ENCODE results near the gene ARHGAP24.

ARHGAP24 gene

DNA sequence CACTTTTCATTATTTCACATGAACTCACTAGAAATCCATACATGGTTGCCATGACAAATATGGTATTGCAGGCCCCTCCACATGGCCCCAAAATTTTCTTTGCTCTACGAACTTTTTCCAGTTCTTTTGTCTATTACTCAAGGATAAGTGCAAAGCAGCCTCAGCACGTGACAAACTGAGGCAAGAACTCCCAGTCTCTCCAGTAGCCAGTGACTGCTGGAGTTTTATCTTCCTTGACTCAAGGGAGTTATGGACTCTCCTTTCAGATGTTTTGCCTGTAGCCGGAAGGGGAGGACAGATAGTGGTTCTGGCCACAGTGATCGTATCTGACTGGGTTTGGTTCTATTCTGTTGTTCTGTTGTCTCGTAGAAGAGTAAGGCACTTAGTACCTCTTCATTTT, 105.5 kb downstream of the ARHGAP24 start:
- H4K8ac ChIP-seq (ENCODE audit: low read depth, low read length), result no peak overlapping the region
- H3K9me3 ChIP-seq (ENCODE audit: insufficient read depth, low read depth, low read length), result no peaks in the 10 kb centered on the region
- H2AK5ac ChIP-seq (ENCODE audit: low read length), result no peak overlapping the region
- whole genome bisulfite sequencing (ENCODE audit: extremely low coverage, insufficient coverage, insufficient read length), result no CpG with 5 or more reads among the region's 5 CpGs
- H2AFZ ChIP-seq (ENCODE audit: insufficient read depth, low read length, poor library complexity), result no peak overlapping the region
- H3K4me1 ChIP-seq (ENCODE audit: control insufficient read depth in 1 of 2, insufficient read depth in 2 of 2, low read length in 2 of 2), result no peaks in the 10 kb centered on the region
- H2BK120ac ChIP-seq (ENCODE audit: insufficient read depth, low read length, poor library complexity), result no peak overlapping the region
- no peak overlapping the region for H2BK12ac ChIP-seq (ENCODE audit: low read length)
- H3K36me3 ChIP-seq (ENCODE audit: control insufficient read depth in 1 of 2, insufficient read depth in 2 of 2, low read length in 2 of 2), result no peaks in the 10 kb centered on the region
- H3K4me2 ChIP-seq (ENCODE audit: low read length), result no peak overlapping the region
- H3K79me1 ChIP-seq (ENCODE audit: low read length), result no peaks in the 10 kb centered on the region
- H3K18ac ChIP-seq (ENCODE audit: low read length), result no peak overlapping the region
- no peaks in the 10 kb centered on the region for H3K27me3 ChIP-seq (ENCODE audit: insufficient read depth, low read length)
- H3K9ac ChIP-seq (ENCODE audit: low read length), result no peak overlapping the region
- H3K23ac ChIP-seq (ENCODE audit: low read length), result no peak overlapping the region
- H3K4ac ChIP-seq (ENCODE audit: low read depth, low read length), result no peak overlapping the region
- DNase-seq, result no peak
- H3K4me3 ChIP-seq (ENCODE audit: low read depth, low read length), result peak overlapping the region; percentile 48
- no peak overlapping the region for H3K14ac ChIP-seq (ENCODE audit: low read length)
- H4K12ac ChIP-seq (ENCODE audit: low read depth, low read length), result no peak overlapping the region
- H4K91ac ChIP-seq (ENCODE audit: low read depth, low read length), result no peak overlapping the region
- no peak overlapping the region for H2BK5ac ChIP-seq (ENCODE audit: low read depth, low read length, poor library complexity)
- no peaks in the 10 kb centered on the region for H3K79me2 ChIP-seq (ENCODE audit: control insufficient read depth, insufficient read depth, low read length, poor library complexity)
- H3K27ac ChIP-seq (ENCODE audit: low read depth, low read length), result no peak overlapping the region

DNA sequence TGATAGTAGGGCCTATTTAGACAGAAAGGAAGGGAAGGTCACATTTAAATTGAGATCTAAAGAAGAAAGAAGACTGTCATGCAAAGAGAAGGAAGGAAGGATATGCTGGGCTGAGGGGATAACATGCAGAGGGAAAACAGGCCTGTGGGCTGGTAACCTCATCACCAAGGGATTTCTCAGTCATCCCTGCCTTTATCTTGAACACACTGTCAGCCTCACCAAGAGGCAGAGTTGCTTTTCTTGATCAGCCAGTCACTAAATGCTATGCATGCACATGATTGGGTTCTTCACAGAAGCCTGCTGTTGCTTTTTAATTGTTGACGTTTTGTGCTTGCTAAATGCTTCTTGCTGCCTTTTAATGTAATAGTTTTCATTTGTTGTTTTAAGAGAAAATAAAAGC, 113.0 kb downstream of the ARHGAP24 start:
- no peak overlapping the region for H4K12ac ChIP-seq (ENCODE audit: low read depth, low read length)
- no peaks in the 10 kb centered on the region for H3K36me3 ChIP-seq (ENCODE audit: control insufficient read depth in 1 of 2, insufficient read depth in 2 of 2, low read length in 2 of 2)
- H2AK5ac ChIP-seq (ENCODE audit: low read length), result no peak overlapping the region
- no peaks in the 10 kb centered on the region for H3K79me1 ChIP-seq (ENCODE audit: low read length)
- H2BK12ac ChIP-seq (ENCODE audit: low read length), result no peak overlapping the region
- H3K14ac ChIP-seq (ENCODE audit: low read length), result no peak overlapping the region
- H2BK5ac ChIP-seq (ENCODE audit: low read depth, low read length, poor library complexity), result no peak overlapping the region
- no peak overlapping the region for H3K27ac ChIP-seq (ENCODE audit: low read depth, low read length)
- no peak overlapping the region for H3K4me2 ChIP-seq (ENCODE audit: low read length)
- H3K79me2 ChIP-seq (ENCODE audit: control insufficient read depth, insufficient read depth, low read length, poor library complexity), result no peaks in the 10 kb centered on the region
- H4K91ac ChIP-seq (ENCODE audit: low read depth, low read length), result no peak overlapping the region
- no peak overlapping the region for H2BK120ac ChIP-seq (ENCODE audit: insufficient read depth, low read length, poor library complexity)
- no peaks in the 10 kb centered on the region for H3K27me3 ChIP-seq (ENCODE audit: insufficient read depth, low read length)
- H2AFZ ChIP-seq (ENCODE audit: insufficient read depth, low read length, poor library complexity), result no peak overlapping the region
- no peak overlapping the region for H3K4me3 ChIP-seq (ENCODE audit: low read depth, low read length)
- no peaks in the 10 kb centered on the region for H3K9me3 ChIP-seq (ENCODE audit: insufficient read depth, low read depth, low read length)
- H3K9ac ChIP-seq (ENCODE audit: low read length), result no peak overlapping the region
- no peak overlapping the region for H3K18ac ChIP-seq (ENCODE audit: low read length)
- no peak overlapping the region for H3K4ac ChIP-seq (ENCODE audit: low read depth, low read length)
- DNase-seq, result peak in 1 of 2 donors; percentile 10
- H3K23ac ChIP-seq (ENCODE audit: low read length), result no peak overlapping the region
- no peak overlapping the region for H4K8ac ChIP-seq (ENCODE audit: low read depth, low read length)
- H3K4me1 ChIP-seq (ENCODE audit: control insufficient read depth in 1 of 2, insufficient read depth in 2 of 2, low read length in 2 of 2), result no peaks in the 10 kb centered on the region
- WGBS (ENCODE audit: extremely low coverage, insufficient coverage, insufficient read length), result no CpG with 5 or more reads among the region's 1 CpG

DNA sequence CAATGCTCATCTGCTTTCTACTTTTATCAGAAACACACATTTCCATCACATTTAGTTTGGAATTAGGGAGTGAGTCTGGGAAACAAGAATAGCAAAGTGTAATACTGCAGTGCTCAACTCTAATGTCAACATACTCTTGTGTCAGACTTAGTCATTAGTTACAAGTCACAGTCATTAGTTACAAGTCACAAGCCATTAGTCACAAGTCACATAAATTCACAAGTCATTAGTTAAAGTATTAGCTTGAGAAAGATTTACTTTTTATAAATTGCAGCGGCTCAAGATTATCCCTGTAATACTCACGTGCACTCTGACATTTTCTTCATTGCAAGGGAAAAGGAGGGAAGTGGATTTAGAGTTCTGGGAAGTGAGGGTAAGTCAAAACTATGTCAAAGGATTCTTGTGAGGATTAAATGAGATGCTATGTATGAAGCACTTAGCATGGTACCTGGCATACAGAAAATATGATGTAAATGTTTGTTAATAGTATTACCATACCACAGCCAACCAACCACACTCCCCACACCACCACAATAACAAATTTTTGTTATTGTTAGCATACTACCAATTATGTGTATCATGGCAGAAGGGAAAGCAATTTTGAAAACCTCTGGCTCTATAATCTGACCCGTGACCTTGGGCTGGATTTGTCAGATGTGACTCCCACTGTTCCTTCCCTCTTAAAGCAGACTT, 116.6 kb downstream of the ARHGAP24 start:
- Histone ChIP-seq H3K9ac (ENCODE audit: low read length) (no peak overlapping the region), H3K27me3 (ENCODE audit: insufficient read depth, low read length) (no peaks in the 10 kb centered on the region), H2BK12ac (ENCODE audit: low read length) (no peak overlapping the region), H4K12ac (ENCODE audit: low read depth, low read length) (no peak overlapping the region), H3K4me3 (ENCODE audit: low read depth, low read length) (no peak overlapping the region), H3K4me1 (ENCODE audit: control insufficient read depth in 1 of 2, insufficient read depth in 2 of 2, low read length in 2 of 2) (no peaks in the 10 kb centered on the region), H3K23ac (ENCODE audit: low read length) (no peak overlapping the region), H4K91ac (ENCODE audit: low read depth, low read length) (no peak overlapping the region), H4K8ac (ENCODE audit: low read depth, low read length) (no peak overlapping the region), H3K9me3 (ENCODE audit: insufficient read depth, low read depth, low read length) (no peaks in the 10 kb centered on the region), H3K27ac (ENCODE audit: low read depth, low read length) (no peak overlapping the region), H3K36me3 (ENCODE audit: control insufficient read depth in 1 of 2, insufficient read depth in 2 of 2, low read length in 2 of 2) (no peaks in the 10 kb centered on the region), H2AFZ (ENCODE audit: insufficient read depth, low read length, poor library complexity) (no peak overlapping the region), H3K79me2 (ENCODE audit: control insufficient read depth, insufficient read depth, low read length, poor library complexity) (no peaks in the 10 kb centered on the region), H2BK120ac (ENCODE audit: insufficient read depth, low read length, poor library complexity) (no peak overlapping the region), H3K18ac (ENCODE audit: low read length) (no peak overlapping the region), H3K4ac (ENCODE audit: low read depth, low read length) (no peak overlapping the region), H2AK5ac (ENCODE audit: low read length) (no peak overlapping the region), H2BK5ac (ENCODE audit: low read depth, low read length, poor library complexity) (no peak overlapping the region), H3K4me2 (ENCODE audit: low read length) (no peak overlapping the region), H3K79me1 (ENCODE audit: low read length) (no peaks in the 10 kb centered on the region), H3K14ac (ENCODE audit: low read length) (no peak overlapping the region)
- no CpG with 5 or more reads among the region's 3 CpGs for WGBS (ENCODE audit: extremely low coverage, insufficient coverage, insufficient read length)
- DNase-seq, result peak; percentile 0 to 65

DNA sequence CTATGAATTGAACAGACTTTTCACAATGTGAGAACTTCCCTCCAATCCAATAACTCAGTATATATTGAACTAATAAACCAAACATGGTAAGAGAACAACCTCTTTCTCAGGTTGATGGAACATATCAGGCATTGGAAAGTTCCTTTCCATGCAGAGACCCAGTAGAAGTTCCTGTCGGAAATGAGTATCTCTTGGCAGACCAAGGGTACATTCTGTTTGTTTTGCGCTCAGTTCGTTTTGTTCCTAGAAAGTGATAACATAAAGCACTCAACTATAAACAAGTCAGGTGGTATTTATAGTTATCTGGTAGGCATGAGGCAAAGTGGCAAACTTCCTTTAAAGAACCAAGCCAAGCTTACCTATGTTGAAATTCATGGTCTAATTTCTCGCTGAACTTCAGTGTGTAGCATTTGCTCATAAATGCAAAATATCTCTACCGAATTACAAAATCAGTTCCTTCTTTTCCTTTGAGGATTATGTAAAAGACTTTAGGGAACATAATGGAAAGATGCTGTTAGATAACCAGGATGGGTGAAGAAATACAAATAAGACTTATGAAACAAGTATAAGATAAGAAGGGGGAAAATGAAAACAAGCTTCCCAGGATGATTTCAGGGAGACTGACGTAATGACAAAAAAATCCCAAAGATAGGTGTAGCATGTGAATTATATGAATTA, 120.3 kb downstream of the ARHGAP24 start:
- Histone ChIP-seq H3K79me1 (ENCODE audit: low read length) (no peaks in the 10 kb centered on the region), H4K12ac (ENCODE audit: low read depth, low read length) (no peak overlapping the region), H3K79me2 (ENCODE audit: control insufficient read depth, insufficient read depth, low read length, poor library complexity) (no peaks in the 10 kb centered on the region), H3K9me3 (ENCODE audit: insufficient read depth, low read depth, low read length) (no peaks in the 10 kb centered on the region), H2BK5ac (ENCODE audit: low read depth, low read length, poor library complexity) (no peak overlapping the region), H3K18ac (ENCODE audit: low read length) (no peak overlapping the region), H2AK5ac (ENCODE audit: low read length) (no peak overlapping the region), H2AFZ (ENCODE audit: insufficient read depth, low read length, poor library complexity) (no peak overlapping the region), H2BK120ac (ENCODE audit: insufficient read depth, low read length, poor library complexity) (no peak overlapping the region), H3K14ac (ENCODE audit: low read length) (no peak overlapping the region), H3K9ac (ENCODE audit: low read length) (no peak overlapping the region), H3K4ac (ENCODE audit: low read depth, low read length) (no peak overlapping the region), H3K4me2 (ENCODE audit: low read length) (no peak overlapping the region), H3K27me3 (ENCODE audit: insufficient read depth, low read length) (no peaks in the 10 kb centered on the region), H3K23ac (ENCODE audit: low read length) (no peak overlapping the region), H4K91ac (ENCODE audit: low read depth, low read length) (no peak overlapping the region), H4K8ac (ENCODE audit: low read depth, low read length) (no peak overlapping the region), H3K36me3 (ENCODE audit: control insufficient read depth in 1 of 2, insufficient read depth in 2 of 2, low read length in 2 of 2) (no peaks in the 10 kb centered on the region), H3K4me1 (ENCODE audit: control insufficient read depth in 1 of 2, insufficient read depth in 2 of 2, low read length in 2 of 2) (no peaks in the 10 kb centered on the region), H2BK12ac (ENCODE audit: low read length) (no peak overlapping the region), H3K4me3 (ENCODE audit: low read depth, low read length) (no peak overlapping the region), H3K27ac (ENCODE audit: low read depth, low read length) (no peak overlapping the region)
- DNase-seq, result peak in 1 of 2 donors; percentile 86
- no CpG with 5 or more reads among the region's 6 CpGs for WGBS (ENCODE audit: extremely low coverage, insufficient coverage, insufficient read length)
